Measurements from ENCODE around the gene INCENP. TPM values are rescaled to one million over a fixed set of nuclear protein-coding genes. Genes with fewer than 3 reads are reported as not detected.

The INCENP gene
- total RNA-seq, 1 donor = 39.3 TPM

DNA sequence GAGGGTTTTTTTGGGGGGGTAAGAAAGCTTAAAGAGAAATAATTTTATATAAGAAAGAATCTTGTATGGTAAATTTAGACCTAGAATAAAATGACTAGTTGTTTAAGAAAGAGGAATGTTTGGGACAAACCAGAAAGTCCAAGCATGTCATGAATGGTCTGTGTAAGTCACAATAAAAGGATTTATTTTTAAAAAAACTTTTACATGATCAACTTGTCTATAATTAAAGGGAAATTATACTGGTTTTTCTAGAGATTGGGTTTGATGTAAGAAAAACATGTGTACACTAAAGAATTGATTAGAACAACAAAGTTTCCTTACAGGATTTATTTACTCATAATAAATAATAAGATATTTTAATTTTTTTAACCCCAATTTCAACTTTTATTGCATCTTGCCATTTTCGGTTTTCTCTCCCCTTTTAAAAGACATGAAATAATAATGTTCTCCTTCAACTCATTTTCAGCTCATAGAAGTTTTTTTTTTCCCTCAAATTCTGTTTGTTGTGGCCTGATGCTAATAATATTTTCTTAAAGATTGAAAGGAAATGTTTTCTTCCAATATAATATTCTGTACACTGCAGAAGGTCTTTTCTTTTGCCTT, 35.4 kb upstream of the INCENP start:
- no peak for DNase-seq (ENCODE audit: low read depth)
- H3K4me3 ChIP-seq (ENCODE audit: low read depth, low read length) = no peak overlapping the region
- TF ChIP-seq, protein P1, sequence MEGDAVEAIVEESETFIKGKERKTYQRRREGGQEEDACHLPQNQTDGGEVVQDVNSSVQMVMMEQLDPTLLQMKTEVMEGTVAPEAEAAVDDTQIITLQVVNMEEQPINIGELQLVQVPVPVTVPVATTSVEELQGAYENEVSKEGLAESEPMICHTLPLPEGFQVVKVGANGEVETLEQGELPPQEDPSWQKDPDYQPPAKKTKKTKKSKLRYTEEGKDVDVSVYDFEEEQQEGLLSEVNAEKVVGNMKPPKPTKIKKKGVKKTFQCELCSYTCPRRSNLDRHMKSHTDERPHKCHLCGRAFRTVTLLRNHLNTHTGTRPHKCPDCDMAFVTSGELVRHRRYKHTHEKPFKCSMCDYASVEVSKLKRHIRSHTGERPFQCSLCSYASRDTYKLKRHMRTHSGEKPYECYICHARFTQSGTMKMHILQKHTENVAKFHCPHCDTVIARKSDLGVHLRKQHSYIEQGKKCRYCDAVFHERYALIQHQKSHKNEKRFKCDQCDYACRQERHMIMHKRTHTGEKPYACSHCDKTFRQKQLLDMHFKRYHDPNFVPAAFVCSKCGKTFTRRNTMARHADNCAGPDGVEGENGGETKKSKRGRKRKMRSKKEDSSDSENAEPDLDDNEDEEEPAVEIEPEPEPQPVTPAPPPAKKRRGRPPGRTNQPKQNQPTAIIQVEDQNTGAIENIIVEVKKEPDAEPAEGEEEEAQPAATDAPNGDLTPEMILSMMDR (IDR thresholded peaks at IDR 0.05; ENCODE audit: insufficient read depth, low read depth, low read length) = no peak

DNA sequence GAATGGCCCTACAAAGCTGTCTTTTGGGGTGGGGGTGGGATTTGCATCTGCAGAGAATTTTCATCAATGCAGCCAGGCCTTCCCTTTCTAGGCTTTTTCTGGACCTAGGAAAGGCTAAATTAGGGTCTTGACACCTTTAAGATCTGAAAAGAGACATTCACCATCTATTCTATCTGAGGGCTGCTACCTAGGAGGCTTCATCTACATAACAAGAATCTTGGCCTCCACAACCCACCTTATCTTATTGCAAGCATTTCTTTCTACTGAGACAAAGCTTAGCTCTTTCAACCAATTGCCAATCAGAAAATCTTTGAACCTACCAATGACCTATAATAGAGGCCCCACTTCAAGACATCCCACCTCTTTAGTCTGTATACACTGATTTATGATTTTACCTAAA, 20.7 kb upstream of the INCENP start:
- no peak for DNase-seq (ENCODE audit: low read depth)
- no peak overlapping the region for H3K4me3 ChIP-seq (ENCODE audit: low read depth, low read length)
- TF ChIP-seq, protein P1 (IDR thresholded peaks at IDR 0.05; ENCODE audit: insufficient read depth, low read depth, low read length) = no peak

- TF ChIP-seq, protein P1 (IDR thresholded peaks at IDR 0.05; ENCODE audit: insufficient read depth, low read depth, low read length) = no peak
- no peak for DNase-seq (ENCODE audit: low read depth)
Measured at GRCh38 chr11:62103986-62104385, 19.8 kb upstream of the INCENP start.

GRCh38 chr11:62104816-62105653, 18.8 kb upstream of the INCENP start:
- peak; percentile 92 for DNase-seq (ENCODE audit: low read depth)
- H3K4me3 ChIP-seq (ENCODE audit: low read depth, low read length) = peak overlapping the region; percentile 25
- TF ChIP-seq, protein P1 (IDR thresholded peaks at IDR 0.05; ENCODE audit: insufficient read depth, low read depth, low read length) = no peak

More at GRCh38 chr11:62103986-62104385, 19.8 kb upstream of the INCENP start:
- H3K4me3 ChIP-seq (ENCODE audit: low read depth, low read length) = no peak overlapping the region

DNA sequence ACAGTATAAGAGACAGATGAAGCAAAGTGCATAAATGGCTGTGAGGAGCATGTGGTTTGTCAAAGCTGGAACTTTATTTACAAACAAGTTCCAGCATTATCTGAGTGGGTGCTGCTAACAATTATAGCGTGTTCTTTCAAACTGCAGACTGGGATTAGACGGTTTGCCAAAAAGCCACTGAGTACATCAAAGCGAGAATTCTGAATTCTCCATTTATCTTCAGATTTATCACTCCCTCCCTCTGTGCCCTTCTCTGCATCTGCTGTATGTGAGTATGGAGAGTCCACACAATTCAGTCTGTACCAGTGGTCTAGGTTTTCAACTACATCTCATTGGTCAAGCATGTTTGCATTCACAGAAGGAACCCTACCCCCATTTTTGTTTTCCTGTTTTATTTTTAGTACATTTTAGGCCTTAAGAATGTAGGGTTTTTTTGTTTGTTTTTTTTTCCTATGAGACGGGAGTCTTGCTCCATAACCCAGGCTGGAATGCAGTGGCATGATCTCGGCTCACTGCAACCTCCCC, 18.1 kb upstream of the INCENP start:
- H3K4me3 ChIP-seq (ENCODE audit: low read depth, low read length) = peak overlapping the region; percentile 25
- TF ChIP-seq, protein P1 (IDR thresholded peaks at IDR 0.05; ENCODE audit: insufficient read depth, low read depth, low read length) = no peak
- DNase-seq (ENCODE audit: low read depth) = peak; percentile 78

GRCh38 chr11:62108017-62108750, 15.6 kb upstream of the INCENP start:
- peak; percentile 77 for DNase-seq (ENCODE audit: low read depth)
- TF ChIP-seq, protein P1 (IDR thresholded peaks at IDR 0.05; ENCODE audit: insufficient read depth, low read depth, low read length) = peak; percentile 77
- no peak overlapping the region for H3K4me3 ChIP-seq (ENCODE audit: low read depth, low read length)
